T1000 (cell line): Measurements from ENCODE around the gene HDGFL2.
"Not testable (repeated sequence)": the region's sequence is repeated elsewhere in the genome, so short reads cannot be mapped to it uniquely, and the experiment has no call there.

Experiments used
- DNase-seq: peaks from one replicate; lab custom pipeline; 2025; ENCODE audit warnings: mixed read lengths; lab: John Stamatoyannopoulos, UW

Gene HDGFL2

GRCh38 chr19:4534836-4535658 lies 63.0 kb downstream of the HDGFL2 start, which contains the start of gene PLIN5:
TSS of gene PLIN5 (minus strand) at chr19:4535224. CDS start at chr19:4534074, 1,150 bp downstream.
- DNase-seq = no peak

- no peak for DNase-seq
These were observed 64.7 kb downstream of the HDGFL2 start for GRCh38 chr19:4536798-4537197.

GRCh38 chr19:4537953-4538600 lies 66.0 kb downstream of the HDGFL2 start:
- DNase-seq = no peak

GRCh38 chr19:4538601-4538954 lies 66.5 kb downstream of the HDGFL2 start:
- DNase-seq = no peak

DNA sequence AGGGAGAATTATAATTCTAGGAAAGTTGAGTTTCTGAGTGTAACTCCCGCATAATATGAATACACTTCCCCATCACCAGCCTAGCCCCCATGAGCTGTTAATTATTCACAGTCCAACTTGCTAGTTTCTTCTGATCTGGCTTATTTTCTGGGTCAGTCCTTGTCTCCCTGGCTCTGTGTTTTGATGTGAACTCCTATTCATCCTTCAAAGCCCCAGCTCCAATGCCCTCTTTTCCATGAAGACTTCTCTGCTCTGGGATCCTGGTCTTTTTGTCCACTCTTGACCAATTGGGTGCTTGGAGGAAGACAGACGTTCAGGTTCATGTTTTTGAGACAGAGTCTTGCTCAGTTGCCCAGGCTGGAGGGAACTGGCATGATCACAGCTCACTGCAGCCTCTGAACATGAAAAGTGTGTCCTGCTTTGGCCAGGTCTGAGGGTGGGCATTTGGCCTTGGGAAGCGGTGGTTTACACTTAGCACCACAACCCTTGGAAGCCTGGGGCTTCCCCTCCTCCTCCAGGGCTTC lies 67.1 kb downstream of the HDGFL2 start:
- DNase-seq = no peak

- DNase-seq = no peak
These were observed 67.8 kb downstream of the HDGFL2 start, which contains the start of gene LRG1 for GRCh38 chr19:4539693-4540581. TSS of gene LRG1 (minus strand) at chr19:4540036. CDS start at chr19:4540013, 23 bp downstream.

GRCh38 chr19:4541114-4541805 lies 69.2 kb downstream of the HDGFL2 start:
- DNase-seq = no peak

DNA sequence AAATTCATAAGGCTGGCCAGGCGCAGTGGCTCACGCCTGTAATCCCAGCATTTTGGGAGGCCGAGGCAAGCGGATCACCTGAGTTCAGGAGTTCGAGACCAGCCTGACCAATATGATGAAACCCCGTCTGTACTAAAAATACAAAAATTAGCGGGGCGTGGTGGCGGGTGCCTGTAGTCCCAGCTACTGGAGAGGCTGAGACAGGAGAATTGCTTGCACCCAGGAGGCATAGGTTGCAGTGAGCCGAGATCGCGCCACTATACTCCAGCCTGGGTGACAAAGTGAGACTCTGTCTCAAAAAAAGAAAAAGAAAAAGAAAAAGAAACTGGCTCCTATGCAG lies 69.7 kb downstream of the HDGFL2 start:
- not testable (repeated sequence) for DNase-seq

DNA sequence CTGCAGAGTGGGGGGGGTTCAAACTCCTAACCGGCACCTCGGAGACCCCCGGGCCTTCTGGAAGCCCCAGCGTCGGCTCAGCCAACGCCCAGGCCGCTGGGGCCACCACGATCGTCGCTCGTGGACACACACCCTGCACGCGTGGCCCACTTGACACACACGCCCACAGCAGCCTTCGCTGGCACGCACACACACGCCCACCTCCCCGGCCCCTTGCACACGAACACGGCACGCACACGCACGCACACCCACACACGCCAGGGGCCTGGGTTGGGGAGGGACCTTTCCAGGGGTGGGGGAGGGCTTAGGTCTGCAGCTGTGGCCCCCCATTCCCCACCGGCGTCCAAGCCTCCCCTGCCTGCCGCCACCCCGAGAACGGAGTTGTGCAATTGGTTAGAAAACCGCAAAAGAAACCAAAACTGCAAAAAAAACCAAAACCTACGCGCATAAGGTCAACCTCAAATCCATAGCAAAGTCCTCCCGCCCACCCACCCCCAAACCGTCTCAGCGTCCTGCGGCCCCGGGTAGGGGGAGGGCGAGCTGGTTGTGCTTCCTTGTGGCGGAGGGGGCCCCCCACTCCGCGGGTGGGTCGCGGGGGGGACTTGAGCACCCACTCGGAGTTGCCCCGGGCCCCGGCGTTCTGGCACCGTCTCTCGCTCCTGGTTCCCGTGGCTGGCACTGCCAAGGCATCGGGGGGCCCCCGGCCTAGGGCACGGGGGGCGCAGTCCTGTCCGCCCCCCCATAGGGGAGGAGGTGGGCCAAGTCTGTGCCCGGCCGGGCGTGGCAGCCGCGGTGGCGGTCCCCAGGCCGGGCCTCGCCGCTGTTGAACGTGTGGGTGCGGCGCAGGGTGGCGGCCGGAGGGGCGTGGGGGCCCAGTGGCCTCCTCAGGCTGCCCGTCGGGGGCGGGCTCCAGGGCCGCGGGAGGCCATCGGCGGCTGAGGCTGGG lies 71.1 kb downstream of the HDGFL2 start:
- DNase-seq = no peak

- DNase-seq = no peak
These were observed 71.9 kb downstream of the HDGFL2 start for GRCh38 chr19:4543842-4544647.

- no peak for DNase-seq
These were observed 75.5 kb downstream of the HDGFL2 start for GRCh38 chr19:4547303-4548237.

- no peak for DNase-seq
These were observed 76.1 kb downstream of the HDGFL2 start for GRCh38 chr19:4548238-4548584.

- DNase-seq = no peak
These were observed 77.9 kb downstream of the HDGFL2 start for GRCh38 chr19:4550018-4550417.

GRCh38 chr19:4550479-4551050 lies 78.5 kb downstream of the HDGFL2 start:
- DNase-seq = no peak
